ENCODE measurements around the gene TMEM263. TPM values are rescaled to one million over a fixed set of nuclear protein-coding genes. Genes with fewer than 3 reads are reported as not detected.

TMEM263 gene
- total and polyA plus RNA-seq, 2 experiments from 2014 or later, result 70.0 to 132 TPM

DNA sequence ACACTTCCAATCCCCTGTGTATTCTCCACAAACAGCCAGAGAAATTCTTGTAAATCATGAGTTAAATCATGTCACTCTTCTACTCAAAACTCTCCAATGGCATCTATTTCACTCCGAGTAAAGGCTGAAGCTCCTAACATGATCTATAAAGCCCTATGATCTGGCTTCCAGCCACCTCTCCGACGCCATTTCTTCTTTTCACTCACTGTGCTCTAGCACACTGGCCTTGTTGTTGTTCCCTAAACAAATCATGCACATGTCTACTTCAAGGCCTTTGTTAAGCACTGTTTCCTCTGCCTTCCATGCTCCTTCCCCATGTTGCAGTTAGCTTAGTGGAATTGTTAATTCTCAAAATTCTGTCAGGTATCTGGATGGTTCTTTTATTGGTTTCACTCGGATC lies 61.3 kb downstream of the TMEM263 start:
- H3K79me2 ChIP-seq, result no peaks in the 10 kb centered on the region
- H3K4me1 ChIP-seq (ENCODE audit: insufficient read depth), result no peaks in the 10 kb centered on the region
- no peaks in the 10 kb centered on the region for H3K9me2 ChIP-seq (replicated peaks; ENCODE audit: insufficient read depth)
- no peaks in the 10 kb centered on the region for H4K20me1 ChIP-seq (ENCODE audit: insufficient read depth, poor library complexity, severe bottlenecking)
- H2AFZ ChIP-seq, result no peak overlapping the region
- TF ChIP-seq EZH2 (IDR thresholded peaks at IDR 0.05; ENCODE audit: borderline replicate concordance) (no peak), EZH2phosphoT487 (IDR thresholded peaks at IDR 0.05; ENCODE audit: low read depth, severe bottlenecking, unreplicated experiment) (no peak)
- TF ChIP-seq, protein P1, sequence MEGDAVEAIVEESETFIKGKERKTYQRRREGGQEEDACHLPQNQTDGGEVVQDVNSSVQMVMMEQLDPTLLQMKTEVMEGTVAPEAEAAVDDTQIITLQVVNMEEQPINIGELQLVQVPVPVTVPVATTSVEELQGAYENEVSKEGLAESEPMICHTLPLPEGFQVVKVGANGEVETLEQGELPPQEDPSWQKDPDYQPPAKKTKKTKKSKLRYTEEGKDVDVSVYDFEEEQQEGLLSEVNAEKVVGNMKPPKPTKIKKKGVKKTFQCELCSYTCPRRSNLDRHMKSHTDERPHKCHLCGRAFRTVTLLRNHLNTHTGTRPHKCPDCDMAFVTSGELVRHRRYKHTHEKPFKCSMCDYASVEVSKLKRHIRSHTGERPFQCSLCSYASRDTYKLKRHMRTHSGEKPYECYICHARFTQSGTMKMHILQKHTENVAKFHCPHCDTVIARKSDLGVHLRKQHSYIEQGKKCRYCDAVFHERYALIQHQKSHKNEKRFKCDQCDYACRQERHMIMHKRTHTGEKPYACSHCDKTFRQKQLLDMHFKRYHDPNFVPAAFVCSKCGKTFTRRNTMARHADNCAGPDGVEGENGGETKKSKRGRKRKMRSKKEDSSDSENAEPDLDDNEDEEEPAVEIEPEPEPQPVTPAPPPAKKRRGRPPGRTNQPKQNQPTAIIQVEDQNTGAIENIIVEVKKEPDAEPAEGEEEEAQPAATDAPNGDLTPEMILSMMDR (IDR thresholded peaks at IDR 0.05; ENCODE audit: poor library complexity), result no peak
- no peak overlapping the region for H3K27ac ChIP-seq
- no peaks in the 10 kb centered on the region for H3K27me3 ChIP-seq
- no peaks in the 10 kb centered on the region for H3K36me3 ChIP-seq (replicated peaks; ENCODE audit: insufficient read depth, low read depth)
- no peaks in the 10 kb centered on the region for H3K9me3 ChIP-seq (ENCODE audit: low read depth)
- 94% methylated on average over 4 of the region's 4 CpGs for WGBS (ENCODE audit: low lambda C conversion rate, missing lambda C conversion rate)
- no peak overlapping the region for H3K4me2 ChIP-seq
- no peak overlapping the region for H3K4me3 ChIP-seq
- DNase-seq (ENCODE audit: low spot score), result no peak

DNA sequence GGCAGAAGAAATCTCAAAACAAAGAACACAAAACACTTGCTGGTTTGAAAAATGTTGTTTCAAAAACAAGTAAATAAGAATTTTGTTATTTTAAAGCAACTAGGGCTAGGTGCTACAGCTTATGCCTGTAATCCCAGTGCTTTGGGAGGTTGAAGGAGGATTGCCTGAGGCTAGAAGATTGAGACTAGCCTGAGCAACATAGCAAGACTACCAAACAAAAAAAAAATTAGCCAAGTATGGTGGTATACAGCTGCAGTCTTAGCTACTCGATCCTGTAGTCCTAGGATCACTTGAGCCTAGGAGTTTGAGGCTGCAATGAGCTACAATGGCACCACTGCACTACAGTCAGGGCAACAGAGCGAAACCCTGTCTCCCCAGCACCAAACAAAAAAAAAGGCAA lies 63.8 kb downstream of the TMEM263 start:
- H3K4me1 ChIP-seq (ENCODE audit: insufficient read depth), result no peaks in the 10 kb centered on the region
- no peak overlapping the region for H3K27ac ChIP-seq
- no peaks in the 10 kb centered on the region for H3K9me2 ChIP-seq (replicated peaks; ENCODE audit: insufficient read depth)
- H3K79me2 ChIP-seq, result peaks cover 2% of the 10 kb centered on the region
- no peak for DNase-seq (ENCODE audit: low spot score)
- TF ChIP-seq, protein P1 (IDR thresholded peaks at IDR 0.05; ENCODE audit: poor library complexity), result no peak
- no peak for TF ChIP-seq EZH2 (IDR thresholded peaks at IDR 0.05; ENCODE audit: borderline replicate concordance)
- TF ChIP-seq EZH2phosphoT487 (IDR thresholded peaks at IDR 0.05; ENCODE audit: low read depth, severe bottlenecking, unreplicated experiment), result no peak
- H3K36me3 ChIP-seq (replicated peaks; ENCODE audit: insufficient read depth, low read depth), result no peaks in the 10 kb centered on the region
- no peak overlapping the region for H3K4me2 ChIP-seq
- 96% methylated on average over 2 of the region's 2 CpGs for WGBS (ENCODE audit: low lambda C conversion rate, missing lambda C conversion rate)
- no peak overlapping the region for H2AFZ ChIP-seq
- H3K9me3 ChIP-seq (ENCODE audit: low read depth), result no peaks in the 10 kb centered on the region
- H3K27me3 ChIP-seq, result no peaks in the 10 kb centered on the region
- H3K4me3 ChIP-seq, result no peak overlapping the region
- H4K20me1 ChIP-seq (ENCODE audit: insufficient read depth, poor library complexity, severe bottlenecking), result no peaks in the 10 kb centered on the region

Other genes starting within 250 kb of the TMEM263 start
- 10.6 and 13.3 TPM in 2 replicates for gene RIC8B, start 181.2 kb upstream of the TMEM263 start, total RNA-seq
- 5.4 and 8.8 TPM in 2 replicates for gene RIC8B, start 181.2 kb upstream of the TMEM263 start, polyA plus RNA-seq
- gene MTERF2, start 31.2 kb downstream of the TMEM263 start, total RNA-seq, result 16.4 and 20.6 TPM in 2 replicates
- 16.7 and 18.6 TPM in 2 replicates for gene MTERF2, start 31.2 kb downstream of the TMEM263 start, polyA plus RNA-seq
- gene CRY1, start 137.6 kb downstream of the TMEM263 start, total RNA-seq, result 27.7 and 34.6 TPM in 2 replicates
- 25.3 and 29.1 TPM in 2 replicates for gene CRY1, start 137.6 kb downstream of the TMEM263 start, polyA plus RNA-seq